ENCODE measurements around the gene KDM4C. TPM values are rescaled to one million over a fixed set of nuclear protein-coding genes. Genes with fewer than 3 reads are reported as not detected.

The KDM4C gene
- total RNA-seq, 1 experiment from 2014 or later: 16.2 TPM

GRCh38 chr9:6842584-6842947 lies 84.8 kb downstream of the KDM4C start:
- intact Hi-C loops (cut with micrococcal nuclease; ENCODE audit: unreplicated experiment): no loop called here
- Mint-ChIP-seq H3K4me3 (ENCODE audit: low read depth, unreplicated experiment) (no peak overlapping the region), H3K4me1 (ENCODE audit: low read depth, unreplicated experiment) (peaks cover 12% of the 10 kb centered on the region), H3K27me3 (ENCODE audit: unreplicated experiment) (no peaks in the 10 kb centered on the region), H3K9me3 (ENCODE audit: low read depth, unreplicated experiment) (no peaks in the 10 kb centered on the region), H3K27ac (ENCODE audit: unreplicated experiment) (no peak overlapping the region), H3K36me3 (ENCODE audit: insufficient read depth, unreplicated experiment) (peaks cover 3% of the 10 kb centered on the region)
- BruUV-seq (replicated peaks): no TSS peak
- no peak for DNase-seq
- TF ChIP-seq CTCF (IDR thresholded peaks at IDR 0.05; ENCODE audit: unreplicated experiment): no peak
- CTCF ChIA-PET: interaction anchor here (0.7 kb wide), 1 partner anchor 13 kb away, joined by 5 read pairs; no protein-coding TSS in a partner anchor

GRCh38 chr9:6843742-6844141 lies 86.0 kb downstream of the KDM4C start:
- TF ChIP-seq CTCF (IDR thresholded peaks at IDR 0.05; ENCODE audit: unreplicated experiment): no peak
- Mint-ChIP-seq H3K36me3 (ENCODE audit: insufficient read depth, unreplicated experiment) (peaks cover 3% of the 10 kb centered on the region), H3K9me3 (ENCODE audit: low read depth, unreplicated experiment) (no peaks in the 10 kb centered on the region), H3K27ac (ENCODE audit: unreplicated experiment) (no peak overlapping the region), H3K4me1 (ENCODE audit: low read depth, unreplicated experiment) (peaks cover 12% of the 10 kb centered on the region), H3K27me3 (ENCODE audit: unreplicated experiment) (no peaks in the 10 kb centered on the region), H3K4me3 (ENCODE audit: low read depth, unreplicated experiment) (no peak overlapping the region)
- no TSS peak for BruUV-seq (replicated peaks)
- CTCF ChIA-PET: no interaction called here
- intact Hi-C loops (cut with micrococcal nuclease; ENCODE audit: unreplicated experiment): no loop called here
- no peak for DNase-seq

- Mint-ChIP-seq H3K36me3 (ENCODE audit: insufficient read depth, unreplicated experiment) (peaks cover 3% of the 10 kb centered on the region), H3K4me3 (ENCODE audit: low read depth, unreplicated experiment) (no peak overlapping the region), H3K27ac (ENCODE audit: unreplicated experiment) (no peak overlapping the region), H3K9me3 (ENCODE audit: low read depth, unreplicated experiment) (no peaks in the 10 kb centered on the region), H3K27me3 (ENCODE audit: unreplicated experiment) (no peaks in the 10 kb centered on the region), H3K4me1 (ENCODE audit: low read depth, unreplicated experiment) (peaks cover 12% of the 10 kb centered on the region)
- intact Hi-C loops (cut with micrococcal nuclease; ENCODE audit: unreplicated experiment): no loop called here
- TF ChIP-seq CTCF (IDR thresholded peaks at IDR 0.05; ENCODE audit: unreplicated experiment): no peak
- CTCF ChIA-PET: no interaction called here
- BruUV-seq (replicated peaks): no TSS peak
- DNase-seq: no peak
Observed at GRCh38 chr9:6844267-6844666, 86.5 kb downstream of the KDM4C start.

GRCh38 chr9:6845128-6845826 lies 87.5 kb downstream of the KDM4C start:
- peaks cover 12% of the 10 kb centered on the region for H3K4me1 Mint-ChIP-seq (ENCODE audit: low read depth, unreplicated experiment)
- DNase-seq: no peak
- no peak overlapping the region for H3K4me3 Mint-ChIP-seq (ENCODE audit: low read depth, unreplicated experiment)
- CTCF ChIA-PET: no interaction called here
- intact Hi-C loops (cut with micrococcal nuclease; ENCODE audit: unreplicated experiment): no loop called here
- H3K27ac Mint-ChIP-seq (ENCODE audit: unreplicated experiment): no peak overlapping the region
- BruUV-seq (replicated peaks): no TSS peak
- H3K9me3 Mint-ChIP-seq (ENCODE audit: low read depth, unreplicated experiment): no peaks in the 10 kb centered on the region
- H3K27me3 Mint-ChIP-seq (ENCODE audit: unreplicated experiment): no peaks in the 10 kb centered on the region
- TF ChIP-seq CTCF (IDR thresholded peaks at IDR 0.05; ENCODE audit: unreplicated experiment): no peak
- H3K36me3 Mint-ChIP-seq (ENCODE audit: insufficient read depth, unreplicated experiment): peaks cover 3% of the 10 kb centered on the region
